ENCODE results near the gene SHB. TPM values are rescaled to one million over a fixed set of nuclear protein-coding genes. Genes with fewer than 3 reads are reported as not detected.
"Not testable (repeated sequence)": the region's sequence is repeated elsewhere in the genome, so short reads cannot be mapped to it uniquely, and the experiment has no call there.

Gene SHB
- total and polyA plus RNA-seq, 2 donors: 10.4 to 17.1 TPM

GRCh38 chr9:37966412-37967013 is 102.5 kb downstream of the SHB start:
- H3K4me3 ChIP-seq (ENCODE audit: low read depth, low read length): no peak overlapping the region
- peaks cover 2% of the 10 kb centered on the region for H3K36me3 ChIP-seq (ENCODE audit: insufficient read depth)
- H3K4me1 ChIP-seq (ENCODE audit: insufficient read depth): no peaks in the 10 kb centered on the region
- no peak for DNase-seq (ENCODE audit: extremely low spot score)
- H3K27ac ChIP-seq (ENCODE audit: low read depth): no peak overlapping the region
- 72% methylated on average over 9 of the region's 9 CpGs for WGBS

- not testable (repeated sequence) for H3K4me1 ChIP-seq (ENCODE audit: insufficient read depth); H3K4me3 ChIP-seq (ENCODE audit: low read depth, low read length); H3K27ac ChIP-seq (ENCODE audit: low read depth); H3K36me3 ChIP-seq (ENCODE audit: insufficient read depth); DNase-seq (ENCODE audit: extremely low spot score)
- 94% methylated on average over 7 of the region's 7 CpGs for WGBS
These were observed 103.2 kb downstream of the SHB start for GRCh38 chr9:37965676-37966345.

- Histone ChIP-seq H3K4me1 (ENCODE audit: insufficient read depth) (no peaks in the 10 kb centered on the region), H3K27ac (ENCODE audit: low read depth) (no peak overlapping the region), H3K36me3 (ENCODE audit: insufficient read depth) (peaks cover 2% of the 10 kb centered on the region), H3K4me3 (ENCODE audit: low read depth, low read length) (no peak overlapping the region)
- no peak for DNase-seq (ENCODE audit: extremely low spot score)
- 82% methylated on average over 2 of the region's 2 CpGs for WGBS
These were observed 103.9 kb downstream of the SHB start for GRCh38 chr9:37965116-37965515.

- Histone ChIP-seq H3K36me3 (ENCODE audit: insufficient read depth) (peaks cover 2% of the 10 kb centered on the region), H3K4me3 (ENCODE audit: low read depth, low read length) (no peak overlapping the region), H3K27ac (ENCODE audit: low read depth) (no peak overlapping the region), H3K4me1 (ENCODE audit: insufficient read depth) (no peaks in the 10 kb centered on the region)
- 92% methylated on average over 5 of the region's 5 CpGs for WGBS
- no peak for DNase-seq (ENCODE audit: extremely low spot score)
These were observed 104.3 kb downstream of the SHB start for GRCh38 chr9:37964740-37965081.

GRCh38 chr9:37963936-37964739 is 104.9 kb downstream of the SHB start:
- Histone ChIP-seq H3K4me3 (ENCODE audit: low read depth, low read length) (no peak overlapping the region), H3K36me3 (ENCODE audit: insufficient read depth) (peaks cover 2% of the 10 kb centered on the region), H3K4me1 (ENCODE audit: insufficient read depth) (no peaks in the 10 kb centered on the region), H3K27ac (ENCODE audit: low read depth) (peak overlapping the region; percentile 59)
- no peak for DNase-seq (ENCODE audit: extremely low spot score)
- 53% methylated on average over 15 of the region's 15 CpGs for WGBS

GRCh38 chr9:37961351-37961750 is 107.7 kb downstream of the SHB start:
- H3K27ac ChIP-seq (ENCODE audit: low read depth): no peak overlapping the region
- H3K4me3 ChIP-seq (ENCODE audit: low read depth, low read length): no peak overlapping the region
- no peaks in the 10 kb centered on the region for H3K4me1 ChIP-seq (ENCODE audit: insufficient read depth)
- 88% methylated on average over 3 of the region's 3 CpGs for WGBS
- no peak for DNase-seq (ENCODE audit: extremely low spot score)
- H3K36me3 ChIP-seq (ENCODE audit: insufficient read depth): peaks cover 2% of the 10 kb centered on the region

GRCh38 chr9:37960631-37961030 is 108.4 kb downstream of the SHB start:
- WGBS: 94% methylated on average over 3 of the region's 3 CpGs
- H3K36me3 ChIP-seq (ENCODE audit: insufficient read depth): peaks cover 2% of the 10 kb centered on the region
- no peak for DNase-seq (ENCODE audit: extremely low spot score)
- H3K4me3 ChIP-seq (ENCODE audit: low read depth, low read length): no peak overlapping the region
- H3K27ac ChIP-seq (ENCODE audit: low read depth): no peak overlapping the region
- H3K4me1 ChIP-seq (ENCODE audit: insufficient read depth): no peaks in the 10 kb centered on the region

GRCh38 chr9:37959976-37960375 is 109.1 kb downstream of the SHB start:
- no peak for DNase-seq (ENCODE audit: extremely low spot score)
- Histone ChIP-seq H3K4me1 (ENCODE audit: insufficient read depth) (no peaks in the 10 kb centered on the region), H3K4me3 (ENCODE audit: low read depth, low read length) (no peak overlapping the region), H3K36me3 (ENCODE audit: insufficient read depth) (peaks cover 2% of the 10 kb centered on the region), H3K27ac (ENCODE audit: low read depth) (no peak overlapping the region)
- WGBS: 81% methylated on average over 4 of the region's 4 CpGs

- peaks cover 2% of the 10 kb centered on the region for H3K36me3 ChIP-seq (ENCODE audit: insufficient read depth)
- no peak for DNase-seq (ENCODE audit: extremely low spot score)
- H3K27ac ChIP-seq (ENCODE audit: low read depth): no peak overlapping the region
- H3K4me1 ChIP-seq (ENCODE audit: insufficient read depth): no peaks in the 10 kb centered on the region
- no peak overlapping the region for H3K4me3 ChIP-seq (ENCODE audit: low read depth, low read length)
- 91% methylated on average over 9 of the region's 9 CpGs for WGBS
These were observed 110.9 kb downstream of the SHB start for GRCh38 chr9:37958154-37958553.

- WGBS: 93% methylated on average over 2 of the region's 2 CpGs
These were observed 111.4 kb downstream of the SHB start for GRCh38 chr9:37957664-37957953.

GRCh38 chr9:37956904-37957663 is 111.9 kb downstream of the SHB start:
- no peak for DNase-seq (ENCODE audit: extremely low spot score)
- no peak overlapping the region for H3K4me3 ChIP-seq (ENCODE audit: low read depth, low read length)
- no peaks in the 10 kb centered on the region for H3K4me1 ChIP-seq (ENCODE audit: insufficient read depth)
- H3K27ac ChIP-seq (ENCODE audit: low read depth): no peak overlapping the region
- WGBS: 90% methylated on average over 16 of the region's 16 CpGs
- peaks cover 2% of the 10 kb centered on the region for H3K36me3 ChIP-seq (ENCODE audit: insufficient read depth)

More at GRCh38 chr9:37957664-37957953, 111.4 kb downstream of the SHB start:
- H3K36me3 ChIP-seq (ENCODE audit: insufficient read depth): peaks cover 2% of the 10 kb centered on the region
- no peaks in the 10 kb centered on the region for H3K4me1 ChIP-seq (ENCODE audit: insufficient read depth)
- no peak for DNase-seq (ENCODE audit: extremely low spot score)
- H3K27ac ChIP-seq (ENCODE audit: low read depth): no peak overlapping the region
- H3K4me3 ChIP-seq (ENCODE audit: low read depth, low read length): no peak overlapping the region

GRCh38 chr9:37956423-37956820 is 112.6 kb downstream of the SHB start:
- no peak overlapping the region for H3K27ac ChIP-seq (ENCODE audit: low read depth)
- 96% methylated on average over 5 of the region's 5 CpGs for WGBS
- H3K4me1 ChIP-seq (ENCODE audit: insufficient read depth): no peaks in the 10 kb centered on the region
- no peaks in the 10 kb centered on the region for H3K36me3 ChIP-seq (ENCODE audit: insufficient read depth)
- H3K4me3 ChIP-seq (ENCODE audit: low read depth, low read length): no peak overlapping the region
- no peak for DNase-seq (ENCODE audit: extremely low spot score)

GRCh38 chr9:37955781-37956422 is 113.1 kb downstream of the SHB start:
- no peaks in the 10 kb centered on the region for H3K4me1 ChIP-seq (ENCODE audit: insufficient read depth)
- WGBS: 92% methylated on average over 16 of the region's 16 CpGs
- H3K36me3 ChIP-seq (ENCODE audit: insufficient read depth): no peaks in the 10 kb centered on the region
- no peak overlapping the region for H3K27ac ChIP-seq (ENCODE audit: low read depth)
- H3K4me3 ChIP-seq (ENCODE audit: low read depth, low read length): no peak overlapping the region
- no peak for DNase-seq (ENCODE audit: extremely low spot score)

Measured in urinary bladder (tissue), 4 donors.